Colonic mucosa (tissue), 4 donors: Measurements from ENCODE around the gene MAS1L. TPM values are rescaled to one million over a fixed set of nuclear protein-coding genes. Genes with fewer than 3 reads are reported as not detected.

ENCODE experiments used
- DNase-seq: peaks from one replicate; pipeline ENCODE4 v3.0.0-alpha.2; 2020
- H3K27ac ChIP-seq: fragments of 200-600 bp; one replicate; pipeline ENCODE4 v1.8.0; 2021
- H3K27me3 ChIP-seq: fragments of 200-600 bp; one replicate; pipeline ENCODE4 v1.8.0; 2021
- H3K36me3 ChIP-seq: fragments of 200-600 bp; one replicate; pipeline ENCODE4 v1.8.0; 2021
- H3K4me1 ChIP-seq: fragments of 200-600 bp; one replicate; pipeline ENCODE4 v1.8.0; 2021; ENCODE audit warnings: mild to moderate bottlenecking
- H3K4me3 ChIP-seq: fragments of 200-600 bp; one replicate; pipeline ENCODE4 v1.8.0; 2021
- H3K9ac ChIP-seq, 2 donors: one replicate each; pipeline ENCODE4 v1.7.0; 2013; ENCODE audit warnings: control low read depth in 2 of 2, low read depth in 2 of 2, low read length in 2 of 2
- H3K9me3 ChIP-seq: fragments of 200-600 bp; one replicate; pipeline ENCODE4 v1.8.0; 2021
- intact Hi-C: fragments of 100-400 bp; cut with DNase I; formaldehyde crosslinking; loops from one replicate; pipeline ENCODE4 v1.14.1; 2022
- total RNA-seq, 2 donors: library from RNA; stranded (reverse); fragmentation: NEBNext Ultra II Directional in 1 of 2; extraction: Animal tissue kit (Norgen Biotek cat#: 25700) in 1 of 2; gene quantifications; one replicate each; pipeline ENCODE4 v1.2.1, GENCODE V29; 2021
- TF ChIP-seq, protein P1 (sequence below): fragments of 200-600 bp; IDR thresholded peaks from one replicate; pipeline ENCODE4 v1.8.0; 2022; ENCODE audit warnings: antibody characterized with exemption, mild to moderate bottlenecking
- donor health status: healthy.
- donor health status: DM: no; HTN: no; CAD: no.
- donor health status: DM: no; HTN: no; CAD: no.

MAS1L gene
- total RNA-seq, 2 donors from 2014 or later: 0.54 TPM; not detected in 1

DNA sequence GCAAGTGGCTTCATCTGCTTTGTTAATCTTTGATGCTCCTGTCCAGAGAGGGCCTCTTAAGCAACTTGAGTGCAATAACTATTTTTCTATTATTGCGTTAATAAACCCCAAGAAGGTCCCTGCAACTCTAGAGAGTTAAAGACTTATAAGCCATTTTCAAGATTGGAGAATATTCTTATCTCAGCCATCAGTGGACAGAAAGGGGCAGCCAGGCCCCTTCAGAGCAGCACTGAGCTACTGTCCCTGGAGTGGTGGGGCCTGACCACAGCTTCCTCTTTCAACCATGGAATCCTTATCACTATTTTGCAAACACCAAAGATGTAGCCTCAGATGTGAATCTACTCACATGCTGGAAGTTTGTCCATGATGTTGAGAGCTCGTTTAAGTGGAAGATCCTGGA is 2.8 kb upstream of the MAS1L start:
- TF ChIP-seq, protein P1, sequence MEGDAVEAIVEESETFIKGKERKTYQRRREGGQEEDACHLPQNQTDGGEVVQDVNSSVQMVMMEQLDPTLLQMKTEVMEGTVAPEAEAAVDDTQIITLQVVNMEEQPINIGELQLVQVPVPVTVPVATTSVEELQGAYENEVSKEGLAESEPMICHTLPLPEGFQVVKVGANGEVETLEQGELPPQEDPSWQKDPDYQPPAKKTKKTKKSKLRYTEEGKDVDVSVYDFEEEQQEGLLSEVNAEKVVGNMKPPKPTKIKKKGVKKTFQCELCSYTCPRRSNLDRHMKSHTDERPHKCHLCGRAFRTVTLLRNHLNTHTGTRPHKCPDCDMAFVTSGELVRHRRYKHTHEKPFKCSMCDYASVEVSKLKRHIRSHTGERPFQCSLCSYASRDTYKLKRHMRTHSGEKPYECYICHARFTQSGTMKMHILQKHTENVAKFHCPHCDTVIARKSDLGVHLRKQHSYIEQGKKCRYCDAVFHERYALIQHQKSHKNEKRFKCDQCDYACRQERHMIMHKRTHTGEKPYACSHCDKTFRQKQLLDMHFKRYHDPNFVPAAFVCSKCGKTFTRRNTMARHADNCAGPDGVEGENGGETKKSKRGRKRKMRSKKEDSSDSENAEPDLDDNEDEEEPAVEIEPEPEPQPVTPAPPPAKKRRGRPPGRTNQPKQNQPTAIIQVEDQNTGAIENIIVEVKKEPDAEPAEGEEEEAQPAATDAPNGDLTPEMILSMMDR: no peak
- intact Hi-C loops: no loop called here
- Histone ChIP-seq H3K27me3 (no peaks in the 10 kb centered on the region), H3K9ac (no peak overlapping the region), H3K4me1 (no peaks in the 10 kb centered on the region), H3K36me3 (no peaks in the 10 kb centered on the region), H3K27ac (no peak overlapping the region), H3K4me3 (no peak overlapping the region), H3K9me3 (no peaks in the 10 kb centered on the region)
- DNase-seq: no peak

DNA sequence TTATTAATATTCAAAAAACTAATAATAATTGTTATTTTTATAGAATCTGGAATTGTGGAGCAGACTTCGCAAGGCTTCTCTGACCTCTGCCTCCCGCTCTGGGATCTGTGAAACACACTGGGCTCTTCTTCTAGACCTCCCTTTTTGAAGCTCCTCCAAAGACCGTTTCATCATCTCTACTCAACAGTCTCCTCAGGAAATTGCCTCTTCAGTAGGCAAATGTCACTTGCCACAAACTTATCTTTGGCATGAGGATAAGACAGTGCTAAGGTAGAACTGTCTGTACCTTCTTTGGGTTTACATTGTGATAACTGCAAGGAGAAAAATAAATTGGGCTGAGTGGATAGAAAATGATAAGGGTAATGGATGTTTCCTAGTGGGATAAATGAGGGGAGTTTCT is 2.3 kb upstream of the MAS1L start:
- Histone ChIP-seq H3K4me3 (no peak overlapping the region), H3K36me3 (no peaks in the 10 kb centered on the region), H3K9ac (no peak overlapping the region), H3K27ac (no peak overlapping the region), H3K9me3 (no peaks in the 10 kb centered on the region), H3K27me3 (no peaks in the 10 kb centered on the region), H3K4me1 (no peaks in the 10 kb centered on the region)
- no peak for DNase-seq
- TF ChIP-seq, protein P1: no peak
- intact Hi-C loops: no loop called here

DNA sequence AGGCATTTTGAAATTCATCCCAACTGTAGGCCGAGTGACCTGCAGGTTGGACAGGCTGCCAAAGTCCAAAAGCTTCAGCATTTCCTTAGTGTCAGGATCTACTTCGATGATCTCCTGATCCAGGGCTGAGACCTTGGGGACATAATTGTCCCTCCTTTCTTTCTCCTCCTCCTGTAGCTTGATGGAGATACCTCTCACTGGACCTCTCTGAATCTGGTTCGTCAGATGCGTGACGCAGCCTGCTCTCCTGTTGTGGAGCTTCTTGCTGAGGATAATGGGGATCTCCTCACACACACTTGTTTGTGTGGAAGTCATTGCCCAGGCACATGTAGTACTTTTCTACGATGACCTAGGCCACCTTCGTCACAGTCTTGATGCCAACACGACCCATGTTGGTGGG is 1.5 kb upstream of the MAS1L start:
- TF ChIP-seq, protein P1: no peak
- H3K9me3 ChIP-seq: no peaks in the 10 kb centered on the region
- H3K27me3 ChIP-seq: no peaks in the 10 kb centered on the region
- no peak overlapping the region for H3K27ac ChIP-seq
- DNase-seq: no peak
- intact Hi-C loops: no loop called here
- no peaks in the 10 kb centered on the region for H3K36me3 ChIP-seq
- H3K4me1 ChIP-seq: no peaks in the 10 kb centered on the region
- H3K4me3 ChIP-seq: no peak overlapping the region
- H3K9ac ChIP-seq: no peak overlapping the region

DNA sequence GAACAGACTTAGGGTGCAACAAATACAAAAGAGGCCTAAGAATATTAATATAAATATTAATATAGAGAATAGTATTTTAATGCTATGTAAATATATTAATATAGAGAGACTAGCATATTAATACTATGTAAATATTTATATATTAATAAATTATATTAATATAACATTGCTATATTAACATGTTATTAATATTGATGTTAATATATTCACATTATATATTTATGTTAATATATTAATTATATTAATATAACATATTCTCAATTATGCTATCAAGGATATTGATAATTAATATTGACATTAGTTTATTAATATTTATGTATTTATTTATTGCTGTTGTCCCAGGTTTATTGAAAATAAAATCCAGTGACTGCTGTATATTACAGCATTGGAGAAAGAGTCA is 1.1 kb upstream of the MAS1L start:
- no peaks in the 10 kb centered on the region for H3K9me3 ChIP-seq
- intact Hi-C loops: no loop called here
- no peaks in the 10 kb centered on the region for H3K36me3 ChIP-seq
- no peaks in the 10 kb centered on the region for H3K27me3 ChIP-seq
- no peaks in the 10 kb centered on the region for H3K4me1 ChIP-seq
- DNase-seq: no peak
- no peak overlapping the region for H3K27ac ChIP-seq
- no peak overlapping the region for H3K4me3 ChIP-seq
- H3K9ac ChIP-seq: no peak overlapping the region
- TF ChIP-seq, protein P1: no peak

DNA sequence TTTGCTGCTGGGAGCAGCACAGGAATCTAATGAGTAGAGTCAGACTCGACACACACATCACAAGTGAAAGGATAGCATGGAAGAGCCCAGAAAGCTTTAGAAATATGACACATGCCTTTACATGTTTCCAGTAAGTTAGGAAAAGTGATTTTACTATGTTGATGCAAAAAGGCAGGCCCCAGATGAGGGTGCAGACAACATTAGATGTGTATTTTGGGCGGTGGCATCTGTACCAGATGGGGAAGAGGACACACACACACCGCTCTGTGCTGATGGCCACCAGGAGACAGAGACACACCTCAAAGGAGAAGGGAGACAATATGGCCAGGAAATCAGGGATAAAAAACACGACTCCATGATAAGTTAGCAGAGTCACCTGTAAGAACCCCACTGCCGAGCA is 625 bp downstream of the MAS1L start:
- TF ChIP-seq, protein P1: no peak
- no peaks in the 10 kb centered on the region for H3K36me3 ChIP-seq
- no peak for DNase-seq
- no peak overlapping the region for H3K4me3 ChIP-seq
- H3K27ac ChIP-seq: no peak overlapping the region
- intact Hi-C loops: no loop called here
- no peaks in the 10 kb centered on the region for H3K4me1 ChIP-seq
- H3K27me3 ChIP-seq: no peaks in the 10 kb centered on the region
- H3K9me3 ChIP-seq: no peaks in the 10 kb centered on the region
- H3K9ac ChIP-seq: no peak overlapping the region

DNA sequence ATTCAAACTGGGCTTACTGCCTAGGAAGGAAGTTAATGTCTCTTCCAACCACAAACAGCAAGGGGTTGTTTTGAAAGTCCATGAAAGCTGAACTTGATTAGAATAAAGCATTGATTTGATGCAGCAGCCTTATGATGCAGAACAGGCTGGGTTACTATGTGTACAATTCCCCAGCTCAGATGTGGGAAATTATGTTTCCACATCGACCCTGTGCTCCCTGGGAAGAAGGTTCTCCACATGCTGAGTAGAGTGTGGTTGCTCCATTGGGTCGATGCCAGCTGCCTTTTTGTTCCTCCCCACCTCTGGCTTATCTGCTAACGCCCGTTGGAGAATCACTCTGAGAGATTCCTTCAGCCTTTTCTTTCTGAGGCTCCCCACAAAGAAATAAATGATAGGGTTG is 1.2 kb downstream of the MAS1L start:
- intact Hi-C loops: no loop called here
- H3K27me3 ChIP-seq: no peaks in the 10 kb centered on the region
- no peak overlapping the region for H3K9ac ChIP-seq
- DNase-seq: no peak
- H3K4me3 ChIP-seq: no peak overlapping the region
- no peaks in the 10 kb centered on the region for H3K36me3 ChIP-seq
- TF ChIP-seq, protein P1: no peak
- no peaks in the 10 kb centered on the region for H3K9me3 ChIP-seq
- no peaks in the 10 kb centered on the region for H3K4me1 ChIP-seq
- H3K27ac ChIP-seq: no peak overlapping the region
